Measurements from ENCODE around the gene IL33.

DNA sequence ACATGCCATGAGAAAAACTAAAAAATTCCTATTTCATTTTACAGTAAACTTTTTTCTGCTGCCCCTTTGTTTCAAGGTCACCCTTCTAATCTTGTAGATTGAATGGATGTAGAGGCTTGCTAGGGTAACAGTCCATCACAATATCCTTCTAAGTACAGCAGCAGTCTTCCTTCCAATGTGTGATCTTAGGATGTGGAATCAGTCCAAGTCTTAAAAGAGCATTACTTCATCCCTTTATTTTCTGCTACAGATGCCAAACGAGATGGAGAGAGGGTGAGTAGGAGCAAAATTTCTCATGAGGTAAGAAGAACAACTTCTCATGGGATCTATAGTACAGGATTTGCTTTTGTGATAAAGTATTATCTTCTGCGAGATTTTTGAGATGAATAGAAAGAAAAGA is 704 bp upstream of the IL33 start:
- TF ChIP-seq, protein P1, sequence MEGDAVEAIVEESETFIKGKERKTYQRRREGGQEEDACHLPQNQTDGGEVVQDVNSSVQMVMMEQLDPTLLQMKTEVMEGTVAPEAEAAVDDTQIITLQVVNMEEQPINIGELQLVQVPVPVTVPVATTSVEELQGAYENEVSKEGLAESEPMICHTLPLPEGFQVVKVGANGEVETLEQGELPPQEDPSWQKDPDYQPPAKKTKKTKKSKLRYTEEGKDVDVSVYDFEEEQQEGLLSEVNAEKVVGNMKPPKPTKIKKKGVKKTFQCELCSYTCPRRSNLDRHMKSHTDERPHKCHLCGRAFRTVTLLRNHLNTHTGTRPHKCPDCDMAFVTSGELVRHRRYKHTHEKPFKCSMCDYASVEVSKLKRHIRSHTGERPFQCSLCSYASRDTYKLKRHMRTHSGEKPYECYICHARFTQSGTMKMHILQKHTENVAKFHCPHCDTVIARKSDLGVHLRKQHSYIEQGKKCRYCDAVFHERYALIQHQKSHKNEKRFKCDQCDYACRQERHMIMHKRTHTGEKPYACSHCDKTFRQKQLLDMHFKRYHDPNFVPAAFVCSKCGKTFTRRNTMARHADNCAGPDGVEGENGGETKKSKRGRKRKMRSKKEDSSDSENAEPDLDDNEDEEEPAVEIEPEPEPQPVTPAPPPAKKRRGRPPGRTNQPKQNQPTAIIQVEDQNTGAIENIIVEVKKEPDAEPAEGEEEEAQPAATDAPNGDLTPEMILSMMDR (IDR thresholded peaks at IDR 0.05) = no peak
- no peak for TF ChIP-seq POLR2A (IDR thresholded peaks at IDR 0.05)
- TF ChIP-seq EP300 (IDR thresholded peaks at IDR 0.05) = no peak

All from tibial nerve (tissue), 4 donors.